ENCODE measurements around the gene MED12. TPM values are rescaled to one million over a fixed set of nuclear protein-coding genes. Genes with fewer than 3 reads are reported as not detected.

The MED12 gene
- total and polyA plus RNA-seq, 2 donors (not counting 1 experiment from before 2014, with no cell fraction given) = 34.1 to 123 TPM

- no peak for TF ChIP-seq EZH2 (IDR thresholded peaks at IDR 0.05; ENCODE audit: borderline replicate concordance, insufficient read depth, low read depth, low read length, poor library complexity, severe bottlenecking)
- no peak for TF ChIP-seq CTCF (IDR thresholded peaks at IDR 0.05)
- Histone ChIP-seq H3K9ac (ENCODE audit: low read length) (no peak overlapping the region), H3K27ac (ENCODE audit: low read length in 2 of 2) (no peak overlapping the region), H3K36me3 (replicated peaks in 1 of 2; ENCODE audit: control extremely low read depth in 1 of 2, control insufficient read depth in 1 of 2, extremely low read depth in 1 of 2, insufficient read depth in 2 of 2, low read length in 1 of 2) (no peaks in the 10 kb centered on the region), H2AFZ (ENCODE audit: insufficient read depth, low read depth, low read length, poor library complexity, severe bottlenecking) (no peak overlapping the region), H4K20me1 (ENCODE audit: control insufficient read depth, insufficient read depth, low read length, poor library complexity, severe bottlenecking) (no peaks in the 10 kb centered on the region), H3K9me3 (ENCODE audit: control extremely low read depth in 1 of 3, control insufficient read depth in 2 of 3, insufficient read depth in 1 of 3, low read length in 2 of 3) (no peaks in the 10 kb centered on the region), H3K4me2 (replicated peaks; ENCODE audit: low read depth, low read length, poor library complexity, severe bottlenecking) (no peak overlapping the region), H3K4me3 (ENCODE audit: control extremely low read depth in 1 of 5, extremely low read depth in 1 of 5, insufficient read depth in 1 of 5, low read depth in 2 of 5, low read length in 4 of 5) (no peak overlapping the region), H3K4me1 (ENCODE audit: control insufficient read depth in 2 of 2, insufficient read depth in 2 of 2, low read length in 2 of 2) (peaks cover 0 to 6% of the 10 kb centered on the region in 2 donors), H3K27me3 (replicated peaks in 1 of 4; ENCODE audit: control extremely low read depth in 1 of 4, control insufficient read depth in 3 of 4, insufficient read depth in 4 of 4, low read length in 3 of 4) (no peaks in the 10 kb centered on the region), H3K79me2 (ENCODE audit: control insufficient read depth, insufficient read depth, low read length) (peaks cover 8% of the 10 kb centered on the region)
- DNase-seq (no peak), ATAC-seq (ENCODE audit: low read depth) (no peak)
- H3K4me3 Mint-ChIP-seq = no peak overlapping the region
- peaks cover 14% of the 10 kb centered on the region for H3K4me1 Mint-ChIP-seq
- ChIA-PET POLR2A (no interaction called here), CTCF (no interaction called here)
- no peaks in the 10 kb centered on the region for H3K9me3 Mint-ChIP-seq (ENCODE audit: insufficient read depth)
- intact Hi-C loops (cut with micrococcal nuclease) = no loop called here
- peak overlapping the region; percentile 61 for H3K27ac Mint-ChIP-seq
- 93% methylated on average over 3 of the region's 7 CpGs for WGBS (ENCODE audit: insufficient coverage)
- H3K27me3 Mint-ChIP-seq = no peaks in the 10 kb centered on the region
Measured at GRCh38 chrX:71154196-71154595, 35.8 kb downstream of the MED12 start.

- TF ChIP-seq EZH2 (IDR thresholded peaks at IDR 0.05; ENCODE audit: borderline replicate concordance, insufficient read depth, low read depth, low read length, poor library complexity, severe bottlenecking) (no peak), CTCF (IDR thresholded peaks at IDR 0.05) (no peak)
- peaks cover 0 to 6% of the 10 kb centered on the region in 2 donors for H3K4me1 ChIP-seq (ENCODE audit: control insufficient read depth in 2 of 2, insufficient read depth in 2 of 2, low read length in 2 of 2)
- no peak overlapping the region for H3K27ac ChIP-seq (ENCODE audit: low read length in 2 of 2)
- H3K9ac ChIP-seq (ENCODE audit: low read length) = no peak overlapping the region
- peak overlapping the region; percentile 61 for H3K27ac Mint-ChIP-seq
- no peaks in the 10 kb centered on the region for H3K36me3 ChIP-seq (replicated peaks in 1 of 2; ENCODE audit: control extremely low read depth in 1 of 2, control insufficient read depth in 1 of 2, extremely low read depth in 1 of 2, insufficient read depth in 2 of 2, low read length in 1 of 2)
- WGBS (ENCODE audit: insufficient coverage) = 25% methylated on average over 2 of the region's 3 CpGs
- H3K27me3 Mint-ChIP-seq = no peaks in the 10 kb centered on the region
- ATAC-seq (ENCODE audit: low read depth) = no peak
- no peaks in the 10 kb centered on the region for H3K9me3 ChIP-seq (ENCODE audit: control extremely low read depth in 1 of 3, control insufficient read depth in 2 of 3, insufficient read depth in 1 of 3, low read length in 2 of 3)
- no peak for DNase-seq
- no peak overlapping the region for H2AFZ ChIP-seq (ENCODE audit: insufficient read depth, low read depth, low read length, poor library complexity, severe bottlenecking)
- H3K4me1 Mint-ChIP-seq = peaks cover 14% of the 10 kb centered on the region
- ChIA-PET POLR2A (no interaction called here), CTCF (no interaction called here)
- H3K79me2 ChIP-seq (ENCODE audit: control insufficient read depth, insufficient read depth, low read length) = peaks cover 8% of the 10 kb centered on the region
- H3K4me3 ChIP-seq (ENCODE audit: control extremely low read depth in 1 of 5, extremely low read depth in 1 of 5, insufficient read depth in 1 of 5, low read depth in 2 of 5, low read length in 4 of 5) = no peak overlapping the region
- no peak overlapping the region for H3K4me2 ChIP-seq (replicated peaks; ENCODE audit: low read depth, low read length, poor library complexity, severe bottlenecking)
- H3K27me3 ChIP-seq (replicated peaks in 1 of 4; ENCODE audit: control extremely low read depth in 1 of 4, control insufficient read depth in 3 of 4, insufficient read depth in 4 of 4, low read length in 3 of 4) = no peaks in the 10 kb centered on the region
- H3K4me3 Mint-ChIP-seq = no peak overlapping the region
- H4K20me1 ChIP-seq (ENCODE audit: control insufficient read depth, insufficient read depth, low read length, poor library complexity, severe bottlenecking) = no peaks in the 10 kb centered on the region
- intact Hi-C loops (cut with micrococcal nuclease) = no loop called here
- H3K9me3 Mint-ChIP-seq (ENCODE audit: insufficient read depth) = no peaks in the 10 kb centered on the region
Measured at GRCh38 chrX:71154641-71155040, 36.2 kb downstream of the MED12 start.

Data from B cell (primary cell).